Gastrocnemius medialis (tissue), 4 donors: Measurements from ENCODE around the gene LMOD2. TPM values are rescaled to one million over a fixed set of nuclear protein-coding genes. Genes with fewer than 3 reads are reported as not detected.

Source experiments
- ATAC-seq, 2 donors: fragments of 150-250 bp; one replicate each; pipeline ENCODE4 v1.9.1; 2016
- DNase-seq, 2 donors: peaks; one replicate each; pipeline ENCODE4 v3.0.0-alpha.2; 2019
- H3K27ac ChIP-seq, 4 donors: fragments of 200-600 bp; sonication (generic); 1 replicate in 1 of 4; 2 replicates in 3 of 4; pipeline ENCODE4 v1.5.1; 2016 to 2018; ENCODE audit warnings: mild to moderate bottlenecking in 2 of 4, moderate library complexity in 1 of 4
- H3K27me3 ChIP-seq, 3 donors: fragments of 200-600 bp; sonication (generic) in 2 of 3; 1 replicate in 1 of 3; 2 replicates in 2 of 3; pipeline versions ENCODE4 v1.5.1 to v1.6.0; 2016 to 2019; ENCODE audit warnings: mild to moderate bottlenecking in 1 of 3, moderate library complexity in 1 of 3
- H3K36me3 ChIP-seq, 2 donors: fragments of 200-600 bp; sonication (generic) in 1 of 2; one replicate each; pipeline ENCODE4 v1.5.1; 2017 to 2018
- H3K4me1 ChIP-seq, 2 donors: fragments of 200-600 bp; sonication (generic) in 1 of 2; one replicate each; pipeline ENCODE4 v1.5.1; 2016 to 2017; ENCODE audit warnings: mild to moderate bottlenecking in 2 of 2
- H3K4me3 ChIP-seq, 4 donors: fragments of 200-600 bp; sonication (generic) in 3 of 4; 1 replicate in 1 of 4; 2 replicates in 3 of 4; pipeline ENCODE4 v1.5.1; 2016 to 2019; ENCODE audit warnings: mild to moderate bottlenecking in 2 of 4
- H3K9me3 ChIP-seq, 3 donors: fragments of 200-600 bp; sonication (generic) in 2 of 3; 1 replicate in 1 of 3; 2 replicates in 2 of 3; pipeline ENCODE4 v1.5.1; 2016 to 2019
- CTCF ChIP-seq, 5 experiments: fragments of 450-650 bp in 3 of 5; fragments of 200-600 bp in 2 of 5; sonication (generic) in 2 of 5; IDR thresholded peaks in 4 of 5; conservative IDR thresholded peaks in 1 of 5; 1 replicate in 4 of 5; 2 replicates in 1 of 5; pipeline ENCODE4 v1.5.1; 2016 to 2019; ENCODE audit warnings: antibody characterized with exemption in 5 of 5, mild to moderate bottlenecking in 3 of 5, moderate library complexity in 3 of 5
- POLR2A ChIP-seq, 2 donors: fragments of 450-650 bp; IDR thresholded peaks; one replicate each; pipeline ENCODE4 v1.6.1; 2017; ENCODE audit warnings: antibody characterized with exemption in 2 of 2, mild to moderate bottlenecking in 2 of 2, moderate library complexity in 2 of 2
- in situ Hi-C, 4 donors: fragments of 200-750 bp; cut with MboI; loops; one replicate each; pipeline versions ENCODE4 v1.15.0 to v1.8.0; 2017; ENCODE audit warnings: low sequenced_read_pairs in 4 of 4
- intact Hi-C: fragments of 100-400 bp; cut with DNase I; formaldehyde crosslinking; loops from one replicate; pipeline ENCODE4 v1.15.1; 2023; ENCODE audit warnings: low total_unique reads
- total RNA-seq, 4 donors: library from RNA; depleted of rRNA; stranded (reverse); fragments of >200 nt; gene quantifications; one replicate each; pipeline versions ENCODE4 v1.1.0 to v1.2.3, GENCODE V29; 2016

LMOD2 gene
- total RNA-seq, 4 donors from 2014 or later, result 150 to 518 (median 314) TPM

- no peaks in the 10 kb centered on the region for H3K9me3 ChIP-seq
- no peak for DNase-seq
- no peaks in the 10 kb centered on the region for H3K27me3 ChIP-seq
- in situ Hi-C loops, result loop anchor here (10.0 to 25.0 kb wide), 2 partner anchors 173 to 176 kb away; no protein-coding TSS in a partner anchor
- peak overlapping the region in 1 of 4 donors; percentile 27 for H3K27ac ChIP-seq
- intact Hi-C loops, result no loop called here
- ATAC-seq, result no peak
- no peak for TF ChIP-seq CTCF (IDR thresholded peaks at IDR 0.05 in 4 of 5, conservative IDR thresholded peaks at IDR 0.05 in 1 of 5)
- TF ChIP-seq POLR2A (IDR thresholded peaks at IDR 0.05), result no peak
- H3K4me1 ChIP-seq, result no peaks in the 10 kb centered on the region
- no peak overlapping the region for H3K4me3 ChIP-seq
- H3K36me3 ChIP-seq, result peaks cover 0 to 32% of the 10 kb centered on the region in 2 donors
Measured at GRCh38 chr7:123689250-123689649, 33.6 kb downstream of the LMOD2 start.

GRCh38 chr7:123690550-123690949, 34.9 kb downstream of the LMOD2 start:
- Histone ChIP-seq H3K4me3 (no peak overlapping the region), H3K27me3 (no peaks in the 10 kb centered on the region), H3K27ac (no peak overlapping the region), H3K4me1 (no peaks in the 10 kb centered on the region), H3K36me3 (peaks cover 0 to 34% of the 10 kb centered on the region in 2 donors), H3K9me3 (no peaks in the 10 kb centered on the region)
- in situ Hi-C loops (loop anchor here in 1 of 4 donors (25.0 kb wide), 1 partner anchor 172 kb away; no protein-coding TSS in a partner anchor), intact Hi-C loops (no loop called here)
- ATAC-seq, result no peak
- TF ChIP-seq POLR2A (IDR thresholded peaks at IDR 0.05) (no peak), CTCF (IDR thresholded peaks at IDR 0.05 in 4 of 5, conservative IDR thresholded peaks at IDR 0.05 in 1 of 5) (no peak)
- DNase-seq, result no peak

GRCh38 chr7:123692471-123692877, 36.8 kb downstream of the LMOD2 start:
- DNase-seq (no peak), ATAC-seq (no peak)
- in situ Hi-C loops, result loop anchor here in 1 of 4 donors (25.0 kb wide), 1 partner anchor 170 kb away; no protein-coding TSS in a partner anchor
- TF ChIP-seq POLR2A (IDR thresholded peaks at IDR 0.05) (no peak), CTCF (IDR thresholded peaks at IDR 0.05 in 4 of 5, conservative IDR thresholded peaks at IDR 0.05 in 1 of 5) (no peak)
- H3K27me3 ChIP-seq, result no peaks in the 10 kb centered on the region
- H3K27ac ChIP-seq, result no peak overlapping the region
- peaks cover 0 to 34% of the 10 kb centered on the region in 2 donors for H3K36me3 ChIP-seq
- intact Hi-C loops, result no loop called here
- no peak overlapping the region for H3K4me3 ChIP-seq
- no peaks in the 10 kb centered on the region for H3K4me1 ChIP-seq
- H3K9me3 ChIP-seq, result no peaks in the 10 kb centered on the region

GRCh38 chr7:123695944-123696677, 40.4 kb downstream of the LMOD2 start:
- Histone ChIP-seq H3K36me3 (peaks cover 0 to 37% of the 10 kb centered on the region in 2 donors), H3K4me1 (no peaks in the 10 kb centered on the region), H3K27ac (no peak overlapping the region), H3K9me3 (no peaks in the 10 kb centered on the region), H3K27me3 (no peaks in the 10 kb centered on the region), H3K4me3 (no peak overlapping the region)
- intact Hi-C loops (no loop called here), in situ Hi-C loops (loop anchor here in 1 of 4 donors (25.0 kb wide), 1 partner anchor 166 kb away; no protein-coding TSS in a partner anchor)
- TF ChIP-seq POLR2A (IDR thresholded peaks at IDR 0.05), result no peak
- no peak for TF ChIP-seq CTCF (IDR thresholded peaks at IDR 0.05 in 4 of 5, conservative IDR thresholded peaks at IDR 0.05 in 1 of 5)
- DNase-seq (no peak), ATAC-seq (no peak)
